DOHH2 (cell line): Measurements from ENCODE around the gene TBL1X.

ENCODE experiments used
- H3F3A ChIP-seq: fragments of 200-600 bp; sonication (generic), shearing (Covaris generic); 2 replicates; pipeline ENCODE4 v1.6.0; 2016; ENCODE audit warnings: antibody characterized with exemption, mild to moderate bottlenecking; ENCODE audit not compliant: control insufficient read depth, insufficient read depth
- H3K27ac ChIP-seq: fragments of 200-600 bp; sonication (generic); 2 replicates; pipeline ENCODE4 v1.5.1; 2014; ENCODE audit warnings: low read depth, mild to moderate bottlenecking, low read length, moderate library complexity
- H3K27me3 ChIP-seq: fragments of 200-600 bp; sonication (generic); 2 replicates; pipeline ENCODE4 v1.6.1; 2014; ENCODE audit warnings: mild to moderate bottlenecking, low read length, mixed read lengths; ENCODE audit not compliant: control insufficient read depth
- H3K36me3 ChIP-seq: fragments of 200-600 bp; sonication (generic); 2 replicates; pipeline ENCODE4 v1.6.1; 2014; ENCODE audit warnings: mild to moderate bottlenecking, low read length, moderate library complexity, mixed read lengths; ENCODE audit not compliant: control insufficient read depth
- H3K4me1 ChIP-seq: fragments of 200-600 bp; sonication (generic); 2 replicates; pipeline ENCODE4 v1.6.1; 2014; ENCODE audit warnings: mild to moderate bottlenecking, low read length, mixed read lengths; ENCODE audit not compliant: control insufficient read depth
- H3K4me2 ChIP-seq: fragments of 200-600 bp; sonication (generic); 2 replicates; pipeline ENCODE4 v1.6.0; 2014; ENCODE audit warnings: mild to moderate bottlenecking, low read length, moderate library complexity
- H3K4me3 ChIP-seq: fragments of 200-600 bp; sonication (generic); 2 replicates; pipeline ENCODE4 v1.5.1; 2014; ENCODE audit warnings: mild to moderate bottlenecking, low read length, mixed read lengths
- H3K79me2 ChIP-seq: fragments of 200-600 bp; sonication (generic); 2 replicates; pipeline ENCODE4 v1.6.1; 2014; ENCODE audit warnings: mild to moderate bottlenecking, low read length, mixed read lengths; ENCODE audit not compliant: control insufficient read depth
- H3K9me2 ChIP-seq: fragments of 200-600 bp; sonication (generic); replicated peaks from 2 replicates; pipeline ENCODE4 v1.6.1; 2014; ENCODE audit warnings: mild to moderate bottlenecking, low read length, mixed read lengths; ENCODE audit not compliant: control insufficient read depth
- H3K9me3 ChIP-seq: fragments of 200-600 bp; sonication (generic); 2 replicates; pipeline ENCODE4 v1.6.1; 2014; ENCODE audit warnings: antibody characterized with exemption, low read length, mixed read lengths; ENCODE audit not compliant: control insufficient read depth, insufficient read depth
- H4K20me1 ChIP-seq: fragments of 200-600 bp; sonication (generic); 2 replicates; pipeline ENCODE4 v1.6.0; 2014; ENCODE audit warnings: low read depth, mild to moderate bottlenecking, antibody characterized with exemption, low read length, moderate library complexity; ENCODE audit not compliant: control insufficient read depth, insufficient read depth
- EZH2phosphoT487 ChIP-seq: fragments of 200-600 bp; sonication (generic); IDR thresholded peaks from 2 replicates; pipeline ENCODE4 v1.6.1; 2017; ENCODE audit warnings: borderline replicate concordance, mild to moderate bottlenecking, antibody characterized with exemption, low read length, moderate library complexity, mixed read lengths
- TF ChIP-seq, protein P1 (sequence below): fragments of 200-600 bp; sonication (generic); IDR thresholded peaks from one replicate; pipeline ENCODE4 v1.5.1; 2014; ENCODE audit warnings: antibody characterized with exemption, mild to moderate bottlenecking, low read depth, low read length; ENCODE audit not compliant: poor library complexity, severe bottlenecking

Gene TBL1X

DNA sequence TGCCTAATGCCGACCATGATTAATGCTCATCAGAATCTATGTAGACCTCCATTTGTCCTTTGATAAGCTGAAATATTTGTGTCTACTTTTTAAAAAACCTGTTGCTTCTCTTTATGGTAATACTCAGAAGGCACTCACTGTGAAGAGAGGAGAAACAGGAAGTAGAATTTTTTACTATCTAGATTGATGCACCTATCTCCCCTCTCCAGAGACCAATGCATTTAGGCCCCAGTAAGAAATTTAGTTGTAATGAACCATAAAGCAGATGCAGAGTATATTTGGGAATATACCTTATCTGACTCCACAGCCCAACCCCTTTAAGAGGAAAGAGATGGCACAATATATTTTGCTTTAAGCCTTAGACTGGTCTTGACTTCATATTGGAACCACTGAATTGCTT lies 11.1 kb downstream of the TBL1X start:
- Histone ChIP-seq H3K36me3 (0 out of 2 replicates have a peak, but pooled peaks cover 2% of the 10 kb centered on the region), H3K4me2 (peak overlapping the region; percentile 16), H3K79me2 (peaks cover 64% of the 10 kb centered on the region), H3K9me2 (no peaks in the 10 kb centered on the region), H3K4me1 (peaks cover 21% of the 10 kb centered on the region), H3K4me3 (no peak overlapping the region), H3K27ac (no peak overlapping the region), H3K9me3 (no peaks in the 10 kb centered on the region), H3F3A (no peaks in the 10 kb centered on the region), H4K20me1 (no peaks in the 10 kb centered on the region), H3K27me3 (no peaks in the 10 kb centered on the region)
- no peak for TF ChIP-seq EZH2phosphoT487
- TF ChIP-seq, protein P1, sequence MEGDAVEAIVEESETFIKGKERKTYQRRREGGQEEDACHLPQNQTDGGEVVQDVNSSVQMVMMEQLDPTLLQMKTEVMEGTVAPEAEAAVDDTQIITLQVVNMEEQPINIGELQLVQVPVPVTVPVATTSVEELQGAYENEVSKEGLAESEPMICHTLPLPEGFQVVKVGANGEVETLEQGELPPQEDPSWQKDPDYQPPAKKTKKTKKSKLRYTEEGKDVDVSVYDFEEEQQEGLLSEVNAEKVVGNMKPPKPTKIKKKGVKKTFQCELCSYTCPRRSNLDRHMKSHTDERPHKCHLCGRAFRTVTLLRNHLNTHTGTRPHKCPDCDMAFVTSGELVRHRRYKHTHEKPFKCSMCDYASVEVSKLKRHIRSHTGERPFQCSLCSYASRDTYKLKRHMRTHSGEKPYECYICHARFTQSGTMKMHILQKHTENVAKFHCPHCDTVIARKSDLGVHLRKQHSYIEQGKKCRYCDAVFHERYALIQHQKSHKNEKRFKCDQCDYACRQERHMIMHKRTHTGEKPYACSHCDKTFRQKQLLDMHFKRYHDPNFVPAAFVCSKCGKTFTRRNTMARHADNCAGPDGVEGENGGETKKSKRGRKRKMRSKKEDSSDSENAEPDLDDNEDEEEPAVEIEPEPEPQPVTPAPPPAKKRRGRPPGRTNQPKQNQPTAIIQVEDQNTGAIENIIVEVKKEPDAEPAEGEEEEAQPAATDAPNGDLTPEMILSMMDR = no peak

DNA sequence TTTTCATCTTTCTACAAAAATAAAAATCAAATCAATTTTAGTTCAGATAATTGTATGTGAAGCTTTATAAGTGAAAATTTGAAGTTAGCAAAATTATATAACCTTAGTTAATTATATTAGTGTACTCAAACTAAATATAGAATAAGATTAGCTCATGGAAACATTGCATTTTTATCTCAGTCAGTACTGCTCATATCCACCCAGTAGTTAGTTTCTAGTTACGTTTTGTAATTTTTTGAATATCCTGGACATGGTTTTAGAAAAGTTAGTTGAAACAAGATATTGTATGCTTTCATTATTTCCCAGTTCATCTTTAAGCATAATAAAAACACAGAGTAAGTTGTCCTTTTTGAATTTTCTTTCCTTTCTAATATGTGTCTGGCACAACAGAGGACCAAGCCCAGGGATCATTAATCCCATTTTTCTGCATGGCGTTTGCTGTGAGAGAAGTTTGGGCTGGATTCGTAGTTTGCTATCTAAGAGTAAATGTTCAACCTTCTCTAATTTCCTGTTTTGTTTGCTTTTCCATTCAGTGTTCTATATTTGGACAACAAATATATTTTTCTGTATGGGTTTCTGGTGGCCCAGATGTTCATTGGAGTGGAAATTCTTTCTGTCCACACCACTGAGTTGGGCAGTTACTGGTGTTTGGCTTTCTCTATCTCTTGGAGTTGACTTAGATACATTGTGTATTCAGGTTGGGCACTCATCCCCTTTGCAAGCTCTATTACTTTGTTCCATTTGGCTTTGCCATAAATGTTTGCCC lies 12.1 kb downstream of the TBL1X start:
- H3K27ac ChIP-seq = no peak overlapping the region
- no peaks in the 10 kb centered on the region for H4K20me1 ChIP-seq
- H3K9me3 ChIP-seq = no peaks in the 10 kb centered on the region
- no peak for TF ChIP-seq EZH2phosphoT487
- TF ChIP-seq, protein P1 = no peak
- H3K79me2 ChIP-seq = peaks cover 57% of the 10 kb centered on the region
- no peak overlapping the region for H3K4me3 ChIP-seq
- H3F3A ChIP-seq = no peaks in the 10 kb centered on the region
- no peaks in the 10 kb centered on the region for H3K9me2 ChIP-seq
- H3K4me2 ChIP-seq = no peak overlapping the region
- H3K36me3 ChIP-seq = 0 out of 2 replicates have a peak, but pooled peaks cover 2% of the 10 kb centered on the region
- peaks cover 21% of the 10 kb centered on the region for H3K4me1 ChIP-seq
- H3K27me3 ChIP-seq = no peaks in the 10 kb centered on the region

DNA sequence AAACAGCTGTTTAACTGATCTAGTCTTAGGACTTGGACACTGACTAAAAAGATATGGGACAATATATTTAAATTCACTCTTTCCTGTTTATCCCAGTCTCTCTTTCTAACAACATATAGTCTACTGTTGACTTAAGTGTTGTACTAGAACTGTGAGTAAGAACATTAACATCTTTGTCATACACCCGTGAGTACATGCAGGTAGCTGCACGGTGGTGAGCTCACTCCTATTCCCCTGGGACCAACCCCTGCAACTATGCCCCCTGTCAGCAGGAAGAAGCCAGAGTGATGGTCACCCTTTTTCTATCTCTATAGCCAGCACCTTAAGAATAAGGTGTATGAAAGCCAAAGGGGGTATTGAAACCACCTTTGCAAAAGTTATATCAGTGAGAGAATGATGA lies 17.6 kb downstream of the TBL1X start:
- H3K4me3 ChIP-seq = no peak overlapping the region
- no peaks in the 10 kb centered on the region for H3K9me3 ChIP-seq
- H4K20me1 ChIP-seq = no peaks in the 10 kb centered on the region
- no peak overlapping the region for H3K27ac ChIP-seq
- H3K79me2 ChIP-seq = peaks cover 27% of the 10 kb centered on the region
- no peaks in the 10 kb centered on the region for H3K36me3 ChIP-seq
- H3K4me1 ChIP-seq = no peaks in the 10 kb centered on the region
- no peaks in the 10 kb centered on the region for H3K9me2 ChIP-seq
- no peaks in the 10 kb centered on the region for H3F3A ChIP-seq
- H3K27me3 ChIP-seq = no peaks in the 10 kb centered on the region
- no peak for TF ChIP-seq EZH2phosphoT487
- TF ChIP-seq, protein P1 = no peak
- H3K4me2 ChIP-seq = no peak overlapping the region
